DMS 273 treated with DMSO at 0.1 percent for 48 hours (cell line): ENCODE data around the gene SCYGR3.
"Not testable (repeated sequence)": the region's sequence is repeated elsewhere in the genome, so short reads cannot be mapped to it uniquely, and the experiment has no call there.

ENCODE experiments used
- DNase-seq: peaks from one replicate; lab custom pipeline; 2025; lab: John Stamatoyannopoulos, UW

SCYGR3 gene

DNA sequence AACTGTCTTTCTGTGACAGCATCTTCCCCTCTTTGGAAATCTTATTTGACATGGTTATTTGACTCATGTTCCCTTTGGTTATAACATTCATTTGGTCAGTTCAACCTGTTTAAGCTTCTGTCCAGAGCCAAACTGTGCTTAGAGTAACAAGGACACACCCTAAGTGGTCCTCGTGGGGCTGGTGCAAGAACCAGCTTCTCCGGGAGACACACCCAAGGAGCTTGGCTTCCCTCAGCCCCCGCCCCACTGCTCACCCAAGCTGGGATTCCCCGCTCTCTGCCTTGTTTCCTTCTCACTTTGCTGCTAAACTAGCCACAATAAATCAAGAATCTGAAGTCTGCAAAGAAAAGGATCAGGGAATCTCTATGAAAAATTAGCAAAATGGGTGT lies 1.4 kb downstream of the SCYGR3 start:
- no peak for DNase-seq

DNA sequence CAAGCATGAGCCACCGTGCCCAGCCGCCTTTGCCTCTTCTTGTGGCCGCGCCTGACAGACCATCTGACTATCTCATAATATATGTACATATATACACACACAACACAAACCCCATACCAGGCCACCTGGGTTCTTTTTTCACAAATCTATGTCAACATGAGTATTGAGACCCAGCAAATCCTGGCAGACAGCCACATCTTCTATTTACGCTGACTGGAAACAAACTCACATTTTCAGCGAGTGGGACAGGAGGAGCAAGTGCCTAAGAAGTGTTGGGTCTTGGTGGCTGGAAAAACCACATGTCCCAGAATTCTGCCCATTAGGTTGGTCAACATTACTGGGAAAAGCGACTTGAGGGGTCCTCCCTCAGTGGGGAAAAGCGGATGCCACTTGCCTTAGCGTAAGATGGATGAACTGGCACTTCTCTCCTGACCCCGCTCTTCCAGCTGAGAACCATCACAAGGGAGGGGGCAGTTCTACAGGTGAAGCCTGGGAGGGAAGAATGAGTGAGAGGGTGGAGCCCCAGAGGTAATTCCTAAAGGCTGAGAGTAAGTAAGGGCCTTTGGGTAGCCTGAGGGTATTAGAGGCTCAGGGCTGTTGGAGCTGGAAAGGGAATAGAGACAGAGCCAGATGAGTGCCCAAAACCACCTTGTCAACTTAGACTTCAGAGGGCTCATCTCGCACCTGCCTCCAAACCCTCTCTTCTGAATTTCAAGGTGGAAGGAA lies 1.9 kb downstream of the SCYGR3 start:
- no peak for DNase-seq

DNA sequence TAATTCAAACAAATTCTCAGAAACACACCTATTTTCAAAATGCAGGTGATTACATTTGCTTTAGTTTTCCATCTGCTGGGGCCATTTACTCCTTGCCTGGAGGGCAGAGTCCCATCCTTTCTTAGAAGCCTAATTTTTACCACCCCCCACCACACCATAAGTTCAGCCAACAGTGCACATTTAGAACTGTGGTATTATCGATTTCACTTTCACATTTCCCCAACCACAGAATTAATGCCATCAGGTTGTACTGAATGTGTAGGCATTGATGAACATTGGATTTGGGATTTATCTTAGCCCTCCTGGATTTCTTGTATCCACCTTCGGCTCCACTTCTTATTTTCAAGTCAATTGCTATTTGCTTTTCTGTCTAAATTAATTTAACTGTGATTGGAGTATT lies 4.5 kb downstream of the SCYGR3 start:
- no peak for DNase-seq

DNA sequence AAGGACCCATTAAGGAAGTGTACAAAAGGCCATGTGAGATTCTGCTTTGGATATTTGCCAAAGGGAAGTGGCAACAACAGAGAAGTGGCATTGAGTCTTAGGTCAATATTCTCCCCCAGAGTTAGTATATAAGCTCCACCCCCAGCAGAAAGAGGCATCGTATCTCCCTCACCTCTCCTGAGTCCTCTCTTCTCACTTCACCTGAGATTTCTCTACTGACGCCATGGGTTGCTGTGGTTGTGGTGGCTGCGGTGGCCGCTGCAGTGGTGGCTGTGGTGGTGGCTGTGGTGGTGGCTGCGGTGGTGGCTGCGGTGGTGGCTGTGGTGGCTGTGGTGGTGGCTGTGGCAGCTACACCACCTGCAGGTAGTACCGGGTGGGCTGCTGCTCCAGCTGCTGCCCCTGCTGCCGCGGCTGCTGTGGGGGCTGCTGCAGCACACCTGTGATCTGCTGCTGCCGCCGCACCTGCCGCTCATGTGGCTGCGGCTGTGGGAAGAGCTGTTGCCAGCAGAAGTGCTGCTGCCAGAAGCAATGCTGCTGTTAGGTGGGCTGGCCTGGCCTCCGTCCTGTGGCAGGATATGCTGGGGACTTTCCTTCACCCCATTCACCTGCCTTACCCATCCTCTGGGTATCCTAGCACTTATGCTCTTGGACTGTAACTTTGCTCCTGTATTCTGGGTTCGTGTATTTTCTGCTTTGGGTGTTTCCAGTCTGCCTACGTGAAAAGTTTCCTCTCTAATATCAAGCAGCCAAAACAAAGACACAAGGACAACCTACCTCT lies 5.9 kb downstream of the SCYGR3 start:
- DNase-seq: no peak

DNA sequence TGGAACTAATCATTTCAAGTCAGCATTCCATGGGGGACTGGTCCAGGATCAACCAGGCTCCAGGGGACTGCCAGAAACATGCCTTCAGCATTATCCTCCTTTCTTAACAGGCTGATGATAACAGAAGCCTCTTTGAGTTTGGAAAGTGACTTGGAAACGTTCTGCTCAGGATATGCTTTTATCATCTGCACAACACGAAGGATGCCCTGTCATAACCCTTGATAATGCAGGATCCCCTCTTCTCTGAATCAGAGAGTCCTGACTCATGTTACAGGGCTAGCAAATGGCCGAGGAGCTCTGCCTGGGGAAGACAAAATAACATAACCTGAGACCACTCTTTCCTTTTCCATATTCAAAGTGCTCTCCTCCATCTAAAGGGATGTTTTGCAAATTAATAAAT lies 6.7 kb downstream of the SCYGR3 start:
- DNase-seq: no peak

DNA sequence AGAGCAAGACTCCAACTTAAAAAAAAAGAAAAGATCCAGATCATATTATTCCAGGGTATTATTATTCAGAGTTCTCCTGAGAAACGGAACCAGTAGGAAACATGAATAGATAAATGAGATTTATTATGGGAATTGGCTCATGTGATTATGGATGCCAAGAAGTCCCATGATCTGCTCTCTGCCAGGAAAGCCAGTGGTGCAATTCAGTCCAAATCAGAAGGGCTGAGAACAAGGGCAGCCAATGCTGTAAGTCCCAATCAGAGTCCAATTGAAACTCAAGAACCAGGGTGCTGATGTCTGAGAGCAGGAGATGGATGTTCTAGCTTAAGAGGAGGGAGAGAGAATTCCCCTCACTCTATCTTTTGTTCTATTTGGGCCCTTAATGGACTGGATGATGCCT lies 8.2 kb downstream of the SCYGR3 start:
- no peak for DNase-seq

DNA sequence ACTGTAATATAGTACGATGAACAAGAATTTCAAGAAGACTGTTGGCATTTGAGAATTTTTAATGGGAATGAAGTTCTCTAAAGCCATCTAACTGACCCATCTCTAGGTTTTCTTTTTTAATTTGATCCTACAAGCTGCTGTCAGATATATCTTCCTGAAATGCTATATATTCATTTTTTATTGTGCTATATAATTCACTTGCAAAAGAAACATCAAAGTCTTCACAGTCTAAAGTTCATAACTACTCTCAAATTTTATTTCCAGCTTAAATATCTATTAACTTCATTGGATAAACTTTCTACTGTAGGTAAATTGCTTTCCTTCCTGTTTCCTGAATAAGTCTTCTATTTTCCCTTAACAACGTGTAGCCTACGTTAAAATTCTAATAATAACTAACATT lies 12.3 kb downstream of the SCYGR3 start:
- DNase-seq: no peak

DNA sequence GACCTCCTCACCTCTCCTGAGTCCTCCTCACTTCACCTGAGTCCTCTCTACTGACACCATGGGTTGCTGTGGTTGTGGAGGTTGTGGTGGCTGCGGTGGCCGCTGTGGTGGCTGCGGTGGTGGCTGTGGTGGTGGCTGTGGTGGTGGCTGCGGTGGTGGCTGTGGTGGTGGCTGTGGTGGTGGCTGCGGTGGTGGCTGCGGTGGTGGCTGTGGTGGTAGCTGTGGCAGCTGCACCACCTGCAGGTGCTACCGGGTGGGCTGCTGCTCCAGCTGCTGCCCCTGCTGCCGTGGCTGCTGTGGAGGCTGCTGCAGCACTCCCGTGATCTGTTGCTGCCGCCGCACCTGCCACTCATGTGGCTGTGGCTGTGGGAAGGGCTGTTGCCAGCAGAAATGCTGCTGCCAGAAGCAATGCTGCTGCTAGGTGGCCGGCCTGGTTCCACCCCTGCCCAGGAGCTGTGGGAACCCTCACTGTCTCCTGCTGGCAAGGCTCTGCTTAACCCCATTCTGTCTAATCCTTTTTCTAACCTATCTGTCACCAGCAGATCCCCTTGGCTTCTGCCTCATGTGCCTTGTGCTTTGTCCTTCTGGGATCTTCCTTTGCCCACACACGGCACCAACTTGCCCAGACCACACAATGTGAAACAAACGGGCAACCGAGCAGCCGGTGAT lies 15.7 kb downstream of the SCYGR3 start, which contains the start of gene SCYGR2:
TSS of gene SCYGR2 (plus strand) at position 59 of the 669 bp plus-strand sequence. CDS start at position 59, 0 bp downstream.
- DNase-seq: not testable (repeated sequence)

DNA sequence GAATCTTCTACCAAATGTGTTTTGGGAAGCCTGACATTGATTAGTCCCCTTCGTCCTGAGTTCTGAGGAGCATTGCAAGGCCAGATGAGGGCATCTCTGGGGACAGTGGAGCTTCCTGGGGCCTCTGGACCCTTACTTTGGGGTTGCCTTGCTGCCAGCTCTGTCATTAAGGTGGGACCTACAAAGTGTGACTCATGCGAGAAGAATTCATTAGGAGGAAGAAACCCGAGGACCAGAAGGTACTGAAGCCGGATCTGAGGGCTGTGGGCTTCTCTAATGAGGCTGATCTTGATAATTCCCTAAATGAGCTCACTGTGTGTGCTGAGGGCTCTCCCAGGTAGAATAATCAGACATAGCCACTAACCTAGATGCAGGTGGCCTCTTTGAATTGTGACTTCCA lies 16.6 kb downstream of the SCYGR3 start:
- DNase-seq: no peak

DNA sequence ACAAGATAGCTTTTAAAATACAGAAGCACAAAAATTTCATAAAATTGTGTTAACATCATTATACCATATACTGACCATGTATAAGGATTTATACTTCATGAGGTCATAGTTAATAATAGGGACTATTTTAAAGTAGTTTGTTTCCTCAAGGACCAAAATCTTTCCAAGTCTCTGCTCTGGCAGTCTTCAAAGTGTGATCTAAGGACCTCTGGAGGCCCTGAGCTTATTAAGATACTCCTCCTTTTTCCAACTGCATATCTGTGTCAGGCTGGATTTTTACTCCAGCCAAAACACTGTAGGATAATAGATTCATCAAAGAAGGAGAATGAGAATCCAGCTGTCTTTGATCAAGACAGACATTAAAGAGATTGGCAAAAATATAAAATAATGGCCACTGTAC lies 17.6 kb downstream of the SCYGR3 start:
- DNase-seq: no peak

DNA sequence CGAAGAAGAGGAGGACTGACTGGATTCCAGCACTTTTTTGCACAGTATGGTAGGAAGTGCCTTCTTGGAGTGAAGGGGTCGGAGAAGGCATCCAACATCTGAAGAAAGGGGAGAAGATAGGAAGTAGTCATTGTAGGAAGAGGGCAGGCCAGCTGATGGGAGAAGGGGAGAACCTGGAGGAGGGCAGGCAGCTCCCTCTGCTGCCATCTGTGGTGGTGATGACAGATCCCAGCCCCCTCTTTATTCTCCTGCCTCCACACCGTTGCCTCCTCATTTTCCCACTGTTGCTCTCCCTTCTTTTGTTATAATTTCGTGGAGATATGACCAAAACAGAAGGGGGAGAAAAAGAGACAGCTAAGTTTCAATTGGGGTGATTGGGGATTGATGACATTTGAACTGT lies 18.8 kb downstream of the SCYGR3 start:
- no peak for DNase-seq

DNA sequence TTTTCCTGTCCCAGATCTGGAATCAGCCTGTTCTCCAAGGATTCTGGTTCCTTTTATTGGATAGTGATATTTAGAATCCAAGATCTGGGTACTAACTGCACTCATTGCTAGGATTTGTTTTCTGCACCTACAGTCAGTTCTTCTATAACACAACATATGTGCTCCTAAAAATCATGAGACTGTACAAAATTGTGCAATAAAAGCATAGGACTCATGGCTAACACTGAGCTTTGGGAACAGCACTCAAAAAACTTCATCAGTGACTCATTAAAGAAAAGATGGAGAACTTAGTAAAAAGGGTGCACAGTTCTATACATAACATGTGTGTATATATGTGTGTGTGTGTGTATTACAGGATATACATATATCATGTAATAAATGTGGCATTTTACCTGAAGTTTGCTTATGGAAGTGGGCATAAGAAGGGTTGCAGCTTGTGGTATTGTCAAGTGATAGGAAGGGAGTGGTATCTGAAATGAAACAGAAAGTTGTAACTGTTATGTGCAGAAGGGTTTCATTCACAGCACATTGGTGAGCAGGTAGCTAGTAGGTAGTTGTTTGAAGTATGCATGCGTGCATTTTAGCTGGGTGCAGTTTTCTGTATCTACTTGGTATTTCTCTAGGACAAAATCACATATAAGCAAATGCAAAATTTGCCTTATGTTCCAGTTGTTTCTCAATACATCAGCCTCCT lies 21.8 kb downstream of the SCYGR3 start:
- DNase-seq: no peak

DNA sequence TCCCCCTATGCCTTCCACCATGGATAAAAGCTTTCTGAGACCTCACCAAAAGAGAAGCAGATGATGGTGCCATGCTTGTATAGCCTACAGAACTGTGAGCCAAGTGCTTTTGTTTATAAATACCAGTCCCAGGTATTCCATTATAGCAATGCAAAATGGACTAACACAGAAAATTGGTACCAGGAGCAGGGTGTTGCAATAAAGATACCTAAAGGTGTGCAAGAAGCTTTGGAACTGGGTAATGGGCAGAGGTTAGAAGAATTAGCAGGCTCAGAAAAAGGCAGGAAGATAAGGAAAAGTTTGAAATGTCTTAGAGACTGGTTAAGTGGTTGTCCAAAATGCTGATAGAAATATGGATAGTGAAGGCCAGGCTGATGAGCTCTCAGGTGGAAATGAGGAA lies 32.3 kb downstream of the SCYGR3 start:
- DNase-seq: no peak

DNA sequence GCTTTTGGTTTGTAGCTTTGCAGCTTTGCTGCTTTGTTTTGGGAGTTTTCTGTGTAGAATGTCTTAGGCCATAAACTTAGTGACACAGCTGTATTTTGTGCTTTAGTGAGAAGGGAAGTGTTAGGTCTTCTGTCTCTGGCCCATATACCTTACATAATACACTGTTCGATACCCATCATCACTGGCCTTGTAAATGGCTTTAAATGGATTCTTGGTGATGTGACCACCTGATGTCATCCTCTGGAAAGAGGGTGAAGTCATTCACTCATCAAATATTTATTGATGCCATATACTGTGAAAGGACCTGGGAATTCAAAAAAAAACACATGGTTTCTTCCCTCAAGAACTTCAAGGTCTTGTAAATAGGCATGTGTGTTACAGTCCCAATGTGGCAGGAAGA lies 34.8 kb downstream of the SCYGR3 start:
- no peak for DNase-seq

DNA sequence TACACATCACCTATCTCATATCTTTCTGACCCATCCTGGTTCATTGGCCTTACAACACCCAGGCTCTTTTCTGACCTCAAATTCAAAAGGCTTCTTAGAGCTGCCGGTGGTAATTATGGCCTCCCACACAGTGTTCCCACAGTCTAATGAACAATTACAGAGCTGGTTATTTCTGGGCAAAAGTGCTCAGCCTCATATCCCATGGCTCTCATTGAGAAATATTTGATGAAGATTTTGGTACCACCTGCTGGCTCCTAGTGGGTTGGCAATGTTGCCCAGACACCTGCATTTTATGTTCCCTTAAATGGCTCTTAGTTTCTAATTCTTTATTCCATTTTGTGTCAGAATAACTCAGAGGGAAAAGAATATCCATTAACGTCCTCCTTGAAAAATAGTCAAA lies 36.0 kb downstream of the SCYGR3 start:
- no peak for DNase-seq

DNA sequence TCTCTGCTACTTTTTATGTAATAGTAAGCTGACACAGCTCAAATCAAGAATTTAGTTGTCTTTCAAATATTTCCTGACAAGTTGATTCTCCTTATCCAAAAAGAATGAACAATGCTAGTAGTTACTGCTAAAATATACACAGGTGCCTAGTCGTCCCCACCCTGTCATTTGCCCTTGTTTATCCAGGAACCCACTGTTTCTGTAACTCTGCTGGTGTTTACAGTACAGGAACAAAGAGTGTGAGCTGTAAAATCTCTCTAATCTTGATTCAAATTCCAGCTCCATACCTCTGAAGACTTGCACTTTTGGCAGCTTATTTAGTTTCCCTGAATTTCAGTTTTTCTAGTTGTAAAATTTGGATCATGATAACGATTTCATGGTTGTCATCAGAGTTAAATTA lies 37.1 kb downstream of the SCYGR3 start:
- no peak for DNase-seq

DNA sequence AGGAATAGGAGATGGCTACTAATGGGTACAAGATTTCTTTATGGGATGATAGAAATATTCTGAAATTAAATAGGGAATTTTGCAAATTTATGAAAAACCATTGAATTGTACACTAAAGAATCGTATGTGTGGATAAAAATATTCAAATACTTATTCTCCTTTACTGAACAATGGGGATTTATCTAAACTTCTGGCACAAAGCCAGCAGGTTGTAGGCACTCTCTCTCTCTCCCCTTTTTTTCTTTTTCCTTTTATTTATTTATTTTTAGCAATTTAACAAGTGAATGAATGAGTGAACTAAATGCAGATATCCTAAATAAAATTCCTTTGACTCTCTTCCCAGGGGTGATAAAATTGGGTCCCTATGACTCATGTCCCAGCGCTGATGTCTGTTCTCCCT lies 37.8 kb downstream of the SCYGR3 start:
- DNase-seq: no peak

DNA sequence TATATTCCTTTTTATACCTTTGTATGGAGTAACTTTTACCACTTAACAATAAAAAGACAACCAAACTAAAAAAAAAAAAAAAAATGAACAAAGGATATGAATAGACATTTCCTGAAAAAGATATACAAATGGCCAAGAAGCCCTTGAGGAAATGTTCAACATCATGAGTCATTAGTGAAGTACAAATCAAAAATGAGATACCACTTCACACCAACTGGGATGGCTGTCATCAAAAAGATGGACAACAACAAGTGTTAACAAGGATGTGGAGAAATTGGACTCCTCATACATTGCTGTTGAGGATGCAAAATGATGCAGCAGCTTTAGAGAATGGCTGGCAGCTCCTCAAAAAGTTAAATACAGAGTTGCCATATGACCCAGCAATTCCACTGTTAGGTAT lies 38.5 kb downstream of the SCYGR3 start:
- no peak for DNase-seq

DNA sequence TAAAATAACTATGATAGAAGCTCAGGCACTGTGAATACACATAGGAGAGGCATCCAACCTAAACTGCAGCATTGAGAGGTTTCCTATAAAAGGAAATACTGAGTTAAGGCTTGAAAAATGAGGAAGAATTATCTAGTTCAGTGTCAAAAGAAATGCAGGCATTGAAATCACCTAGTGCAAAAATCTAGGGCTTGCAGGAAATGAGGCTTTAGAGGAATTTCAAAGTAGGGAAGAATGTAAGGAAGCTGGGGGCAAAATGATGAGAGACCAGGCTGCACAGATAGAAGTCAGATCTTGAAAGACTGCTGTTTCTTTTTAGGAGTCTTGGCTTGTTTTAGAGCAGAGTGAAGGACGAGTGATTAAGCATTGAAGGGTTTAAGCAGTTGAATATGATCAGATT lies 44.0 kb downstream of the SCYGR3 start:
- DNase-seq: no peak

DNA sequence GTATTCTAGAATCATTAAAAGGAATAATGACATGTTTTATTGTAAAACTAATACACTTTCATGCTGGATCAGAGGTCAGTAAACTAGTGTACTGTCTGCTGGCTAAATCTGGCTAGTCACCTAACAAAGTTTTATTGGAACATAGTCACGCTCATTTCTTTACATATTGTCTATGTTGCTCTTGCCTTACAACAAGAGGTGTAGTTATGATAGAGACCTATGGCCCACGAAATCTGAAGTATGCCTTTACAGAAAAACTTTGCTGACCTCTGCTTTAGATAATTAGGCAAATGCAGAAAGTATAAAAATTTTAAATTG lies 45.8 kb downstream of the SCYGR3 start:
- DNase-seq: no peak

DNA sequence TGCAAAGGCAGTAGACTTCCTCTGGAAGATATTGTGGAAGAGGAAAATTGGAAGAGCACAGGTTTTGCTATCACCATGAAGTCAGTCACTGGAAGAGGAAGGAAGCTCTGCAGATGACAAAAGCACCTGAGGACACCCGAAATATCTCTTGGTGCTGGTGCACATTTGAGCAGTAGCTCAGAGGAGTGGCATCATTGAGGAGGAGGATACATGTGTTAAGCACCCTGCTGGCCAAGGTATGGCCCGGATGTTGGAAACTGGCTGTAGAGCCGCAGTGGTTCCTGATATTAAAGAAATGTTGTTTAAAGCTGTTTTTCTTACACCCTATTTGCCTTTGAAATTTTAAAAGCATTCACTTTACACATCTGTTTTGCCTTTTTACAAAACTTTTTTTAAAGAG lies 48.6 kb downstream of the SCYGR3 start:
- DNase-seq: no peak

DNA sequence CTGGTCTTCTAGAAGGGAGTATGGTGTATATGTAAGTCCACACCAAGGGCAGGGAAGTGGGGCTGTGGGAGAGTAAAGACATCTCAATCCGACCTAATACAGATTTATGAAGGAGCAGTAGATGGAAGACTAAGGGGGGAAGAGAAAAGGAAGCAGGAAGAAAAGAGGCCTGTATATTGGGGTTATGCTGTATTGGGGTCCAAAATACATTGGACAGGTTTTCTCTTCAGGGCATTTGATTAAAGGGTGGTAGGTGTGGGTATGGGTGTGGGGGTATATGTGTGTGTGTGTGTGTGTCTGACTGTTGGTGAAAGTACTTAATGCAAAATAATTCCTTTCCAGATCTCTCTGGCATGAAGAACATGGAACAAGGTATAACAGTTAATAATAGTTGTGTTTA lies 49.6 kb downstream of the SCYGR3 start:
- DNase-seq: no peak
